GM12872 (cell line): ENCODE data around the gene HIPK1.

Experiments used
- CTCF ChIP-seq: IDR thresholded peaks from 3 replicates; pipeline ENCODE4 v1.5.1; 2011; ENCODE audit warnings: low read depth, mild to moderate bottlenecking, low read length, moderate library complexity; ENCODE audit not compliant: insufficient read depth

The HIPK1 gene

GRCh38 chr1:113965703-113966412 is 36.7 kb downstream of the HIPK1 start:
- TF ChIP-seq CTCF, result no peak

GRCh38 chr1:113972954-113973353 is 43.8 kb downstream of the HIPK1 start:
- TF ChIP-seq CTCF, result no peak

- TF ChIP-seq CTCF, result no peak
These were observed 46.2 kb downstream of the HIPK1 start for GRCh38 chr1:113975211-113975895.

- TF ChIP-seq CTCF, result peak; percentile 52
These were observed 47.6 kb downstream of the HIPK1 start for GRCh38 chr1:113976609-113977278.

- TF ChIP-seq CTCF, result no peak
These were observed 48.8 kb downstream of the HIPK1 start for GRCh38 chr1:113977906-113978305.

GRCh38 chr1:113978863-113979702 is 50.0 kb downstream of the HIPK1 start, which contains the start of gene OLFML3:
Gene OLFML3 (plus strand): TSS chr1:113979474. CDS start chr1:113979517, 43 bp downstream.
- peak; percentile 78 for TF ChIP-seq CTCF
